Measurements from ENCODE around the gene PLSCR5. TPM values are rescaled to one million over a fixed set of nuclear protein-coding genes. Genes with fewer than 3 reads are reported as not detected.

The PLSCR5 gene
- total and polyA plus RNA-seq, 2 donors (not counting 3 experiments of a cell fraction or from before 2014, with no cell fraction given), result not detected

- TF ChIP-seq EZH2 (IDR thresholded peaks at IDR 0.05; ENCODE audit: borderline replicate concordance, low read depth, low read length, severe bottlenecking), result no peak
- no peak overlapping the region for H2AFZ ChIP-seq (ENCODE audit: low read depth, low read length)
- peaks cover 0 to 2% of the 10 kb centered on the region in 2 experiments for H3K36me3 ChIP-seq (ENCODE audit: control insufficient read depth in 2 of 2, extremely low read depth in 1 of 2, insufficient read depth in 2 of 2, low read length in 2 of 2)
- dilution Hi-C loops (cut with MboI; ENCODE audit: extremely low pct_ligation_motif_present, low sequenced_read_pairs), result no loop called here
- H3K4me1 ChIP-seq (ENCODE audit: control insufficient read depth, extremely low read depth, insufficient read depth, low read length), result peaks cover 6% of the 10 kb centered on the region
- intact Hi-C loops (cut with micrococcal nuclease), result no loop called here
- H3K9me1 ChIP-seq (replicated peaks; ENCODE audit: control insufficient read depth, extremely low read depth, insufficient read depth, low read length), result no peaks in the 10 kb centered on the region
- ChIA-PET POLR2A (no interaction called here), CTCF (interaction anchor here (0.9 to 1.1 kb wide), 3 partner anchors 32 to 212 kb away, joined by 3 to 4 read pairs (median 3); no protein-coding TSS in a partner anchor)
- H3K4me3 ChIP-seq (replicated peaks in 1 of 3; ENCODE audit: insufficient read depth in 1 of 3, low read depth in 1 of 3, low read length in 3 of 3), result no peak overlapping the region
- BruUV-seq (replicated peaks), result no TSS peak
- FAIRE-seq, result no peak
- no peak overlapping the region for H3K9ac ChIP-seq (replicated peaks; ENCODE audit: extremely low read depth, insufficient read depth, low read length)
- no peaks in the 10 kb centered on the region for H3K27me3 ChIP-seq (ENCODE audit: control insufficient read depth in 2 of 2, insufficient read depth in 2 of 2, low read length in 2 of 2)
- no peak overlapping the region for H3K4me2 ChIP-seq (ENCODE audit: insufficient read depth, low read length)
- H3K79me2 ChIP-seq (ENCODE audit: control insufficient read depth, insufficient read depth, low read length), result peaks cover 44% of the 10 kb centered on the region
- no peaks in the 10 kb centered on the region for H3K9me3 ChIP-seq (replicated peaks; ENCODE audit: control insufficient read depth, insufficient read depth, low read length)
- no peak overlapping the region for H3K27ac ChIP-seq (ENCODE audit: insufficient read depth, low read depth, low read length)
- peak; percentile 17 for DNase-seq (ENCODE audit: low read depth, low spot score)
- no peaks in the 10 kb centered on the region for H4K20me1 ChIP-seq (replicated peaks; ENCODE audit: control insufficient read depth, extremely low read depth, insufficient read depth, low read length)
Observed at GRCh38 chr3:146539315-146539714, 65.8 kb downstream of the PLSCR5 start.

- TF ChIP-seq MYC (IDR thresholded peaks at IDR 0.05; ENCODE audit: low read depth, low read length) (no peak), FOS (IDR thresholded peaks at IDR 0.05; ENCODE audit: borderline replicate concordance, insufficient read depth, low read length) (no peak), POLR2A (IDR thresholded peaks at IDR 0.05; ENCODE audit: low read depth, low read length) (no peak), CTCF (IDR thresholded peaks at IDR 0.05; ENCODE audit: extremely low read depth in 1 of 2, insufficient read depth in 1 of 2, low read depth in 1 of 2, low read length in 2 of 2) (no peak), POLR2AphosphoS5 (IDR thresholded peaks at IDR 0.05; ENCODE audit: insufficient read depth, low read depth, low read length) (no peak), MAX (IDR thresholded peaks at IDR 0.05; ENCODE audit: insufficient read depth, insufficient read length) (no peak), EZH2 (IDR thresholded peaks at IDR 0.05; ENCODE audit: borderline replicate concordance, low read depth, low read length, severe bottlenecking) (no peak), GATA2 (IDR thresholded peaks at IDR 0.05; ENCODE audit: insufficient read depth, insufficient read length, low read depth, low read length) (no peak), JUN (IDR thresholded peaks at IDR 0.05; ENCODE audit: borderline replicate concordance, insufficient read depth, insufficient read length, low read depth) (no peak)
- intact Hi-C loops (cut with micrococcal nuclease), result no loop called here
- Histone ChIP-seq H3K27me3 (ENCODE audit: control insufficient read depth in 2 of 2, insufficient read depth in 2 of 2, low read length in 2 of 2) (no peaks in the 10 kb centered on the region), H3K36me3 (ENCODE audit: control insufficient read depth in 2 of 2, extremely low read depth in 1 of 2, insufficient read depth in 2 of 2, low read length in 2 of 2) (peaks cover 0 to 2% of the 10 kb centered on the region in 2 experiments), H4K20me1 (replicated peaks; ENCODE audit: control insufficient read depth, extremely low read depth, insufficient read depth, low read length) (no peaks in the 10 kb centered on the region), H3K4me3 (replicated peaks in 1 of 3; ENCODE audit: insufficient read depth in 1 of 3, low read depth in 1 of 3, low read length in 3 of 3) (no peak overlapping the region), H3K9ac (replicated peaks; ENCODE audit: extremely low read depth, insufficient read depth, low read length) (no peak overlapping the region), H3K9me3 (replicated peaks; ENCODE audit: control insufficient read depth, insufficient read depth, low read length) (no peaks in the 10 kb centered on the region), H3K4me1 (ENCODE audit: control insufficient read depth, extremely low read depth, insufficient read depth, low read length) (peaks cover 4% of the 10 kb centered on the region), H3K27ac (ENCODE audit: insufficient read depth, low read depth, low read length) (no peak overlapping the region), H3K79me2 (ENCODE audit: control insufficient read depth, insufficient read depth, low read length) (peaks cover 30% of the 10 kb centered on the region), H3K9me1 (replicated peaks; ENCODE audit: control insufficient read depth, extremely low read depth, insufficient read depth, low read length) (no peaks in the 10 kb centered on the region), H2AFZ (ENCODE audit: low read depth, low read length) (no peak overlapping the region), H3K4me2 (ENCODE audit: insufficient read depth, low read length) (no peak overlapping the region)
- DNase-seq (ENCODE audit: low read depth, low spot score), result no peak
- ChIA-PET CTCF (no interaction called here), POLR2A (no interaction called here)
- BruUV-seq (replicated peaks), result no TSS peak
- FAIRE-seq, result no peak
- dilution Hi-C loops (cut with MboI; ENCODE audit: extremely low pct_ligation_motif_present, low sequenced_read_pairs), result no loop called here
Observed at GRCh38 chr3:146537603-146538002, 67.5 kb downstream of the PLSCR5 start.

All from endothelial cell of umbilical vein (primary cell).